MM.1S (cell line): ENCODE measurements around the gene FAM114A2.

Source experiments
- CTCF ChIP-seq: fragments of 300-600 bp; sonication (generic); IDR thresholded peaks from 2 replicates; pipeline ENCODE4 v1.5.1; 2016; ENCODE audit warnings: antibody characterized with exemption, low read length, mixed read lengths
- EZH2 ChIP-seq: fragments of 300-600 bp; sonication (generic); optimal IDR thresholded peaks from 2 replicates; pipeline ENCODE3; 2017; ENCODE audit warnings: low read depth, mild to moderate bottlenecking, antibody characterized with exemption, low read length, mixed read lengths

GRCh38 chr5:154031937-154032489, 6.7 kb downstream of the FAM114A2 start:
- TF ChIP-seq CTCF: no peak
- no peak for TF ChIP-seq EZH2
